SK-N-SH (cell line): Measurements from ENCODE around the gene ACTN2. TPM values are rescaled to one million over a fixed set of nuclear protein-coding genes. Genes with fewer than 3 reads are reported as not detected.

Experiments
- CTCF ChIA-PET: fragments of 300-600, 350-600 bp; formaldehyde crosslinking; extraction: SDS; loops from one replicate; lab custom pipeline; 2021; lab: Yijun Ruan, JAX
- POLR2A ChIA-PET: fragments of 350-600 bp; sonication (Branson Sonifier 250); formaldehyde crosslinking; extraction: SDS; loops from one replicate; lab custom pipeline; 2020; ENCODE audit warnings: antibody characterized with exemption, inconsistent platforms; lab: Yijun Ruan, JAX
- DNase-seq: peaks from one replicate; pipeline ENCODE4 v3.0.0; 2012
- H2AFZ ChIP-seq: fragments of 200-600 bp; sonication (generic); 2 replicates; pipeline ENCODE4 v1.8.1; 2016; ENCODE audit warnings: antibody characterized with exemption, mild to moderate bottlenecking, low read depth
- H3F3A ChIP-seq: fragments of 200-600 bp; sonication (generic); replicated peaks from 2 replicates; pipeline ENCODE3; 2016; ENCODE audit warnings: antibody characterized with exemption, mild to moderate bottlenecking; ENCODE audit not compliant: insufficient read depth
- H3K27ac ChIP-seq, 2 experiments: fragments of 200-500 bp in 1 of 2; fragments of 200-600 bp in 1 of 2; sonication (Bioruptor generic) in 1 of 2; sonication (generic), shearing (Covaris generic) in 1 of 2; 2 replicates each; pipeline versions ENCODE4 v1.5.1 to v1.6.1; 2014 to 2016; ENCODE audit warnings: low read depth in 2 of 2, inconsistent platforms in 1 of 2, low read length in 1 of 2, mild to moderate bottlenecking in 1 of 2, mixed read lengths in 1 of 2
- H3K27me3 ChIP-seq: fragments of 200-600 bp; sonication (generic), shearing (Covaris generic); 2 replicates; pipeline ENCODE4 v1.6.1; 2016; ENCODE audit warnings: mixed run types; ENCODE audit not compliant: insufficient read depth
- H3K36me3 ChIP-seq, 2 experiments: fragments of 200-500 bp in 1 of 2; fragments of 200-600 bp in 1 of 2; sonication (Bioruptor generic) in 1 of 2; sonication (generic) in 1 of 2; replicated peaks in 1 of 2; 2 replicates each; pipeline versions ENCODE3 to v1.5.1; 2014 to 2016; ENCODE audit warnings: low read length in 1 of 2, mild to moderate bottlenecking in 1 of 2; ENCODE audit not compliant: insufficient read depth in 2 of 2, control insufficient read depth in 1 of 2
- H3K4me1 ChIP-seq, 2 experiments: fragments of 200-500 bp in 1 of 2; fragments of 200-600 bp in 1 of 2; sonication (Bioruptor generic) in 1 of 2; sonication (generic), shearing (Covaris generic) in 1 of 2; 2 replicates each; pipeline versions ENCODE4 v1.5.1 to v1.6.1; 2014 to 2016; ENCODE audit warnings: low read depth in 1 of 2, low read length in 1 of 2, mixed run types in 1 of 2; ENCODE audit not compliant: insufficient read depth in 2 of 2, control insufficient read depth in 1 of 2
- H3K4me2 ChIP-seq: fragments of 200-600 bp; sonication (generic), shearing (Covaris generic); 2 replicates; pipeline ENCODE4 v1.6.1; 2017; ENCODE audit warnings: mixed run types
- H3K4me3 ChIP-seq, 2 experiments: fragments of 200-500 bp in 1 of 2; fragments of 200-600 bp in 1 of 2; sonication (Bioruptor generic) in 1 of 2; sonication (generic), shearing (Covaris generic) in 1 of 2; 2 replicates each; pipeline versions ENCODE4 v1.5.1 to v1.8.1; 2014 to 2016; ENCODE audit warnings: low read depth in 2 of 2, inconsistent platforms in 1 of 2, low read length in 1 of 2, mild to moderate bottlenecking in 1 of 2, mixed read lengths in 1 of 2, moderate library complexity in 1 of 2
- H3K79me2 ChIP-seq: fragments of 200-600 bp; sonication (generic); 2 replicates; pipeline ENCODE4 v1.8.1; 2017; ENCODE audit warnings: mild to moderate bottlenecking; ENCODE audit not compliant: insufficient read depth
- H3K9ac ChIP-seq: fragments of 200-600 bp; sonication (generic); 2 replicates; pipeline ENCODE4 v1.6.1; 2017; ENCODE audit warnings: mixed run types
- H3K9me2 ChIP-seq: fragments of 200-600 bp; sonication (generic); 2 replicates; pipeline ENCODE4 v1.6.1; 2017; ENCODE audit warnings: mixed run types
- H3K9me3 ChIP-seq: fragments of 200-600 bp; sonication (generic); 2 replicates; pipeline ENCODE4 v1.6.1; 2017; ENCODE audit warnings: mixed run types, mild to moderate bottlenecking, moderate library complexity
- H4K20me1 ChIP-seq: fragments of 200-600 bp; sonication (generic); 2 replicates; pipeline ENCODE4 v1.6.1; 2017; ENCODE audit warnings: mild to moderate bottlenecking, mixed run types; ENCODE audit not compliant: insufficient read depth
- CTCF ChIP-seq: fragments of 200-600 bp; sonication (generic); IDR thresholded peaks from 2 replicates; pipeline ENCODE4 v1.6.1; 2017; ENCODE audit warnings: antibody characterized with exemption, mild to moderate bottlenecking, moderate library complexity
- EP300 ChIP-seq, 2 experiments: IDR thresholded peaks; 2 replicates each; pipeline versions ENCODE4 v1.4.0 to v1.6.1; 2012; ENCODE audit warnings: borderline replicate concordance in 1 of 2, low read depth in 1 of 2, low read length in 1 of 2
- FOXJ3 ChIP-seq: sonication (generic); formaldehyde crosslinking; IDR thresholded peaks from 2 replicates; pipeline ENCODE4 v1.5.1; 2020; ENCODE audit warnings: mild to moderate bottlenecking, missing genetic modification reagents
- FOXM1 ChIP-seq: IDR thresholded peaks from 2 replicates; pipeline ENCODE4 v1.4.0; 2012; ENCODE audit warnings: low read depth, mild to moderate bottlenecking
- GATA2 ChIP-seq: sonication (generic); formaldehyde crosslinking; IDR thresholded peaks from 2 replicates; pipeline ENCODE4 v1.5.0; 2020; ENCODE audit warnings: mild to moderate bottlenecking, missing genetic modification reagents
- MEF2A ChIP-seq: IDR thresholded peaks from 2 replicates; pipeline ENCODE4 v1.4.0; 2012; ENCODE audit warnings: low read depth, borderline replicate concordance
- NFIC ChIP-seq: IDR thresholded peaks from 2 replicates; pipeline ENCODE4 v1.4.0; 2012; ENCODE audit warnings: borderline replicate concordance
- REST ChIP-seq: IDR thresholded peaks from 2 replicates; pipeline ENCODE4 v1.6.1; 2012; ENCODE audit warnings: mild to moderate bottlenecking, low read depth, low read length, moderate library complexity
- RXRA ChIP-seq: IDR thresholded peaks from 2 replicates; pipeline ENCODE4 v1.4.0; 2012; ENCODE audit warnings: low read depth, mild to moderate bottlenecking, borderline replicate concordance
- SMC3 ChIP-seq: IDR thresholded peaks from 2 replicates; pipeline ENCODE4 v1.6.1; 2012; ENCODE audit warnings: low read depth, low read length, improper control_type of control experiment
- USF1 ChIP-seq: IDR thresholded peaks from 2 replicates; pipeline ENCODE4 v1.4.0; 2012; ENCODE audit warnings: low read depth, borderline replicate concordance
- YY1 ChIP-seq: IDR thresholded peaks from 2 replicates; pipeline ENCODE4 v1.4.0; 2012; ENCODE audit warnings: low read depth, mild to moderate bottlenecking
- ZBTB33 ChIP-seq: IDR thresholded peaks from 2 replicates; pipeline ENCODE4 v1.4.0; 2012; ENCODE audit warnings: low read depth, borderline replicate concordance
- WGBS: methylation state at CpG from one replicate; pipeline ENCODE4 v1.1.6; 2017; ENCODE audit warnings: low lambda C conversion rate; 5-methylcytosine and 5-hydroxymethylcytosine counted together
- polyA plus RNA-seq, 3 experiments: library from polyadenylated mRNA; depleted of rRNA; stranded (reverse); fragments of >200 nt; gene quantifications; 2 replicates each; pipeline ENCODE4 v1.2.3, GENCODE V29; 2012

ACTN2 gene
- polyA plus RNA-seq, 1 of the 3 experiments (the other 2 are of a cell fraction), result 0.15 TPM

DNA sequence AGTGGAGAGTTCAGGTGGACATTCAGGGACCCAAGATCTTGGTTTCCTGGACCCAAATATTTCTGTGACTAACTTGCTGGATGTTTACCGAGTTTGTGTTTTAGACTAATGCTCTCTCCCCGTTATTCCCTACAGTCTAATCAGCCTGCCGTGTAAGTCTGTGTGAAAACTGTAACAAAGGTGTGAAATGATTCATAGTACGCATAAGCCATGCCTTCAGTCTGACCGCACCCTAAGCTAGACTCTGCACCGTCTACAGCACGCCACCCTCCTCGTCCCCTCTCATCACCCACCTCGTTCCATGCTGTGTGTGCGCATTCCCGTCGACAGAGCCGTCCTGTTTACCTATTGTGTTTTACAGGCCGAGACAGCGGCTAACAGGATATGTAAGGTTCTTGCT is 50.5 kb downstream of the ACTN2 start:
- H3K4me1 ChIP-seq, result no peaks in the 10 kb centered on the region
- DNase-seq, result no peak
- H4K20me1 ChIP-seq, result no peaks in the 10 kb centered on the region
- H2AFZ ChIP-seq, result no peak overlapping the region
- TF ChIP-seq EP300 (IDR thresholded peaks at IDR 0.05; ENCODE audit: borderline replicate concordance in 1 of 2, low read depth in 1 of 2, low read length in 1 of 2), result no peak
- no peak for TF ChIP-seq SMC3
- no peak for TF ChIP-seq NFIC
- TF ChIP-seq REST, result no peak
- no peak for TF ChIP-seq ZBTB33
- TF ChIP-seq RXRA, result no peak
- TF ChIP-seq FOXJ3 (CRISPR knock-in tag), result no peak
- no peak for TF ChIP-seq USF1
- no peak for TF ChIP-seq YY1
- no peak overlapping the region for H3K27ac ChIP-seq
- no peaks in the 10 kb centered on the region for H3F3A ChIP-seq
- no peaks in the 10 kb centered on the region for H3K36me3 ChIP-seq
- no peak overlapping the region for H3K9ac ChIP-seq
- H3K9me3 ChIP-seq, result no peaks in the 10 kb centered on the region
- no peak overlapping the region for H3K4me2 ChIP-seq
- ChIA-PET CTCF (no interaction called here), POLR2A (no interaction called here)
- no peaks in the 10 kb centered on the region for H3K9me2 ChIP-seq
- no peak overlapping the region for H3K4me3 ChIP-seq
- WGBS, result 70% methylated on average over 15 of the region's 15 CpGs
- no peaks in the 10 kb centered on the region for H3K27me3 ChIP-seq
- H3K79me2 ChIP-seq, result no peaks in the 10 kb centered on the region

DNA sequence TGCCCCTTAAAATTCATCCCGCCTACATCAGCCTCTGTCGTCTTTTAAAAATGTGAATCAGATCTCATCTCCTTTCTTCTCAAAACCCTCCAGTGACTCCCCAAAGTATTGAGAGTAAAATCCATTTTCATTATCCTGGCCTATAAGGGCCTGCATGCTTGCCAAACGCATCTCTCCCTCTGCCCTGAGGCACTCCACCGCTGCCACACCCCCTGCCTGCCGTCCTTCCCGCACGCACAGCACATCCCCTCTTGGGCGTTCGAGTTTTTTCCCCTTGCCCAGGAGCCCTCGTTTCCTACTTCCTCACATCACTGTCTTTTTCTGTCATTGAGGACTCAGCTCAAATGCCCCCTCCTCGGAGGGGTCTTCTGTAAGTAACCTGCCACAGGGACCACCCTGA is 55.5 kb downstream of the ACTN2 start:
- H3K27ac ChIP-seq, result no peak overlapping the region
- H4K20me1 ChIP-seq, result no peaks in the 10 kb centered on the region
- no peaks in the 10 kb centered on the region for H3K79me2 ChIP-seq
- H3K4me2 ChIP-seq, result no peak overlapping the region
- H3K4me3 ChIP-seq, result no peak overlapping the region
- CTCF ChIA-PET, result interaction anchor here (0.6 kb wide), 1 partner anchor 18 kb away, joined by 3 read pairs; no protein-coding TSS in a partner anchor
- POLR2A ChIA-PET, result no interaction called here
- no peaks in the 10 kb centered on the region for H3K9me2 ChIP-seq
- 60% methylated on average over 11 of the region's 11 CpGs for WGBS
- H3K36me3 ChIP-seq, result no peaks in the 10 kb centered on the region
- no peaks in the 10 kb centered on the region for H3K9me3 ChIP-seq
- no peak overlapping the region for H3K9ac ChIP-seq
- H3K27me3 ChIP-seq, result no peaks in the 10 kb centered on the region
- no peak for DNase-seq
- H2AFZ ChIP-seq, result no peak overlapping the region
- H3K4me1 ChIP-seq, result no peaks in the 10 kb centered on the region
- no peaks in the 10 kb centered on the region for H3F3A ChIP-seq
- no peak for TF ChIP-seq CTCF
- TF ChIP-seq GATA2 (CRISPR knock-in tag), result no peak
- no peak for TF ChIP-seq NFIC
- TF ChIP-seq RXRA, result no peak
- TF ChIP-seq REST, result no peak
- TF ChIP-seq FOXM1, result no peak
- no peak for TF ChIP-seq MEF2A
